Natural killer cell (primary cell): ENCODE results near the gene CASTOR1. TPM values are rescaled to one million over a fixed set of nuclear protein-coding genes. Genes with fewer than 3 reads are reported as not detected.

Experiments used
- ATAC-seq, 3 donors: fragments of 150-1000 bp in 2 of 3; fragments of 200-7000 bp in 1 of 3; cut with Tn5 transposase; 1 replicate in 1 of 3; 2 replicates in 2 of 3; pipeline ENCODE4 v1.10.0; 2021; ENCODE audit warnings: mild to moderate bottlenecking in 2 of 3, moderate library complexity in 2 of 3
- DNase-seq, 2 donors: peaks; one replicate each; pipeline versions ENCODE4 v3.0.0 to v3.0.0-alpha.2; 2013 to 2021; ENCODE audit warnings: mixed read lengths in 1 of 2
- H3K27ac ChIP-seq: one replicate; pipeline ENCODE4 v1.5.1; 2013; ENCODE audit warnings: mild to moderate bottlenecking, low read length
- H3K27me3 ChIP-seq: one replicate; pipeline ENCODE4 v1.6.1; 2013; ENCODE audit warnings: low read length; ENCODE audit not compliant: control insufficient read depth, insufficient read depth
- H3K36me3 ChIP-seq: one replicate; pipeline ENCODE4 v1.6.1; 2013; ENCODE audit warnings: low read length; ENCODE audit not compliant: control insufficient read depth, insufficient read depth
- H3K4me1 ChIP-seq: one replicate; pipeline ENCODE4 v1.6.1; 2013; ENCODE audit warnings: low read length; ENCODE audit not compliant: control insufficient read depth, insufficient read depth
- H3K4me3 ChIP-seq: one replicate; pipeline ENCODE4 v1.5.1; 2013; ENCODE audit warnings: low read length
- H3K9me3 ChIP-seq: one replicate; pipeline ENCODE4 v1.6.1; 2013; ENCODE audit warnings: low read length; ENCODE audit not compliant: control insufficient read depth, insufficient read depth
- H3K27ac Mint-ChIP-seq, 2 donors: one replicate each; pipeline ENCODE4 v1.8.0; 2022; ENCODE audit warnings: mild to moderate bottlenecking in 2 of 2, mixed read lengths in 2 of 2, moderate library complexity in 1 of 2
- H3K27me3 Mint-ChIP-seq, 2 donors: one replicate each; pipeline ENCODE4 v1.8.0; 2022; ENCODE audit warnings: low read depth in 2 of 2, mixed read lengths in 2 of 2
- H3K36me3 Mint-ChIP-seq: one replicate; pipeline ENCODE4 v1.8.0; 2022; ENCODE audit warnings: mixed read lengths
- H3K4me1 Mint-ChIP-seq, 2 donors: one replicate each; pipeline ENCODE4 v1.8.0; 2022; ENCODE audit warnings: mixed read lengths in 2 of 2
- H3K4me3 Mint-ChIP-seq: one replicate; pipeline ENCODE4 v1.8.0; 2022; ENCODE audit warnings: mild to moderate bottlenecking, moderate library complexity, mixed read lengths
- H3K9me3 Mint-ChIP-seq, 2 donors: one replicate each; pipeline ENCODE4 v1.8.0; 2022; ENCODE audit warnings: mixed read lengths in 2 of 2
- CTCF ChIP-seq: fragments of 200-600 bp; IDR thresholded peaks from one replicate; pipeline ENCODE4 v1.8.0; 2022; ENCODE audit warnings: antibody characterized with exemption
- WGBS: methylation state at CpG from one replicate; pipeline ENCODE4 v1.1.7; 2013; ENCODE audit warnings: missing lambda C conversion rate; ENCODE audit not compliant: insufficient coverage; 5-methylcytosine and 5-hydroxymethylcytosine counted together
- intact Hi-C: fragments of 100-400 bp; cut with micrococcal nuclease; formaldehyde crosslinking; loops from one replicate; pipeline ENCODE4 v1.14.2; 2022
- total RNA-seq, 4 donors: library from RNA; stranded (reverse); fragments of 120-200 nt in 1 of 4; gene quantifications; one replicate each; pipeline versions ENCODE4 v1.2.3 to v1.2.4, GENCODE V29; 2013 to 2022

CASTOR1 gene
- total RNA-seq, 3 donors from 2014 or later (not counting 1 experiment from before 2014, with no cell fraction given) = 7.0 to 11.9 (median 8.8) TPM

- no peaks in the 10 kb centered on the region for H3K9me3 Mint-ChIP-seq
- intact Hi-C loops = no loop called here
- Histone ChIP-seq H3K9me3 (no peaks in the 10 kb centered on the region), H3K4me3 (no peak overlapping the region), H3K4me1 (peaks cover 30% of the 10 kb centered on the region), H3K36me3 (no peaks in the 10 kb centered on the region), H3K27me3 (no peaks in the 10 kb centered on the region), H3K27ac (no peak overlapping the region)
- 82% methylated on average over 14 of the region's 16 CpGs for WGBS
- peaks cover 25 to 49% of the 10 kb centered on the region in 2 donors for H3K4me1 Mint-ChIP-seq
- H3K27ac Mint-ChIP-seq = peak overlapping the region in 1 of 2 donors; percentile 67
- DNase-seq = no peak
- peak in 1 of 3 donors; percentile 45 for ATAC-seq
- H3K27me3 Mint-ChIP-seq = peaks cover 13 to 20% of the 10 kb centered on the region in 2 donors
- H3K4me3 Mint-ChIP-seq = no peak overlapping the region
- H3K36me3 Mint-ChIP-seq = no peaks in the 10 kb centered on the region
- no peak for TF ChIP-seq CTCF
Observed at GRCh38 chr22:30272781-30273601, 16.3 kb downstream of the CASTOR1 start.

GRCh38 chr22:30270832-30271231 lies 18.5 kb downstream of the CASTOR1 start:
- Histone ChIP-seq H3K27me3 (no peaks in the 10 kb centered on the region), H3K4me1 (peaks cover 43% of the 10 kb centered on the region), H3K4me3 (no peak overlapping the region), H3K9me3 (no peaks in the 10 kb centered on the region), H3K36me3 (no peaks in the 10 kb centered on the region), H3K27ac (no peak overlapping the region)
- peaks cover under 1 to 9% of the 10 kb centered on the region in 2 donors for H3K27me3 Mint-ChIP-seq
- H3K4me3 Mint-ChIP-seq = no peak overlapping the region
- H3K36me3 Mint-ChIP-seq = no peaks in the 10 kb centered on the region
- H3K9me3 Mint-ChIP-seq = no peaks in the 10 kb centered on the region
- 65% methylated on average over 16 of the region's 16 CpGs for WGBS
- intact Hi-C loops = no loop called here
- DNase-seq = no peak
- peak overlapping the region; percentile 9 to 70 for H3K27ac Mint-ChIP-seq
- peaks cover 34 to 59% of the 10 kb centered on the region in 2 donors for H3K4me1 Mint-ChIP-seq
- peak in 1 of 3 donors; percentile 21 for ATAC-seq
- no peak for TF ChIP-seq CTCF

- no peak for TF ChIP-seq CTCF
- Mint-ChIP-seq H3K4me1 (peaks cover 31 to 57% of the 10 kb centered on the region in 2 donors), H3K9me3 (no peaks in the 10 kb centered on the region), H3K27me3 (no peaks in the 10 kb centered on the region), H3K36me3 (no peaks in the 10 kb centered on the region), H3K27ac (peak overlapping the region; percentile 97 to 99), H3K4me3 (peak overlapping the region; percentile 62)
- DNase-seq = no peak
- Histone ChIP-seq H3K4me3 (no peak overlapping the region), H3K27ac (peak overlapping the region; percentile 98), H3K27me3 (no peaks in the 10 kb centered on the region), H3K36me3 (peaks cover 12% of the 10 kb centered on the region), H3K9me3 (no peaks in the 10 kb centered on the region), H3K4me1 (peaks cover 61% of the 10 kb centered on the region)
- intact Hi-C loops = loop anchor here (5.0 kb wide), 1 partner anchor 1024 kb away; the partner anchor contains the start of gene PIK3IP1
- ATAC-seq = no peak
- WGBS = 86% methylated on average over 8 of the region's 8 CpGs
Observed at GRCh38 chr22:30268331-30268730, 21.0 kb downstream of the CASTOR1 start.
